GM15510 (cell line): ENCODE data around the gene LAMB1.

Experiments
- POLR2A ChIP-seq: IDR thresholded peaks from 3 replicates; pipeline ENCODE4 v1.6.1; 2011; ENCODE audit warnings: borderline replicate concordance; ENCODE audit not compliant: insufficient read length; ENCODE audit errors: extremely low read depth

Gene LAMB1

DNA sequence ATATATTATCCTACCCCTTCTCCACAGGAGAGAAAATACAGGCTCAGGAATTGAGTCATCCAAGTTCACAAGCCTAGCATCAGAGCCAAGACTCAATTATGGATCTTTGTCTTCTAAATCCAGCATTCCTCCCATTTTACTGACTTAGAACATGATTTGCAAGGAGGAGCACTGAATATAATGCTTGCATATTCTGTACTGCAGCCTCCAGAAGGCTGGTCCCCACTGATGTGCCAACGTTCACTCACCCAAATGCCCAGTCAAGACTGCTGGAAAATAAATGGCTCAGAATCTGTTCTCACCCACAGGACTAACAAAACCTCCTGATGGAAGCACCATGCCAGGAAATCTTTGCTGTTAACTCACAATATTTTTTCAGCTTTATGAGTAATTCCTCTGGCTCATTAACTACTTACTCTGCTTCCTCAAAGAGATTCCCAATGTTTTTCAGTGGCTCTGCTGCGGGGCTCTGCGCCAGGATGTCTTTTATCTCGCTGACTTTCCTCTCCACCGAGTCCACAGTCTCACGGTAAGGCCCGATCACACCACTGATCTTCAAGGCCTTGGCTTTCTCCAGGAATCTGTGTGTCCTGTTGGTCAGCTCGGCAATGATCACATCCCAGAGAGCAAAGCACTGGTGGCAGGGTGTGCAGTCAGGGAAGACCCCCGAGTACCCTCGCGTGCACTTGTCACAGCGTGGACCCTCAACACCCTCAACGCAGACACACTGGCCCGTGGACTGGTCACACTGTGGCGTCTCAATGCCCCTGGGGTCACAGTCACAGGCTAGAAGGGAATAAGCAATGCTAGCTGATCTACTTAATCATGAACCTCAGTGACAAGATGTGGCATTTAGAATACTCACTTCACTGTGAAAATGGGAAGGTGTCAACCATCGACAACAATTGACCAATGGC lies 63.1 kb downstream of the LAMB1 start:
- TF ChIP-seq POLR2A, result no peak

DNA sequence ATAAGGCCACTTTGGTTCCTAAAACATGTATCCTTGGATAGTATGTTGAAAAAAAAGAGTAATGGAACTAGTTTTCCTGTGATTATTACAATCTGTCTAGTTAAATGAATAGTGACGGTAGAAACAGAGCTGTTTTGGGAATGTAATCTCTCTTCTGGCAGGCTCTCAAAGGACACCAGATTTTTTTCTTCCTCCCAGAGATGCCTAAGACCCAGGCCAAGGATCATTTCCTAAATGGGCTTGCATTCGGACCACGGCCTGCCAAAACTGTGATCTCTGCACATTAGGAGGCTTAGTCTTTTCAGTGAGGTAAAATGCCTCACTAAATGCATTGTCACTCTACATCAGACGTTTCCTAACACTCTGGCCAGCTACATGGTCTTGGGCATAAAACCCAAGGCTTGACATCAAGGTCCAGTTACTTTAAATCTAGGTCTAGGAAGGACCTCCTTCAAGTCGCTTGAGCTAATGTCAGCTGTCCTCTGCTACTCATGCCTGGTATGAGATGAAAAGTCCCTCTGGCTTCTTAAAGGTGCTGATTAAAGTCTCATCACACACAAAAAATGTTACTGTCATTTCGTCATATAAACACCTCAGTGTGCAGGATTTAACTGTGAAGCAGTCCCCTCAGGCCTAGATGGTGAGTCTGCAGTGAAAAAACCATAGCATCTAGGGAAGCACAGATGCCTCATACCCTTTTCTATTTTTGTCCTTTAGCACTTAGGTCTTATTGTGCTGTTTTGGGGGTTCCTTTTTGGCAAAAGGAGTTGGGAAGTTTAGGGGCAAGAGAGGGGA lies 64.3 kb downstream of the LAMB1 start:
- no peak for TF ChIP-seq POLR2A

DNA sequence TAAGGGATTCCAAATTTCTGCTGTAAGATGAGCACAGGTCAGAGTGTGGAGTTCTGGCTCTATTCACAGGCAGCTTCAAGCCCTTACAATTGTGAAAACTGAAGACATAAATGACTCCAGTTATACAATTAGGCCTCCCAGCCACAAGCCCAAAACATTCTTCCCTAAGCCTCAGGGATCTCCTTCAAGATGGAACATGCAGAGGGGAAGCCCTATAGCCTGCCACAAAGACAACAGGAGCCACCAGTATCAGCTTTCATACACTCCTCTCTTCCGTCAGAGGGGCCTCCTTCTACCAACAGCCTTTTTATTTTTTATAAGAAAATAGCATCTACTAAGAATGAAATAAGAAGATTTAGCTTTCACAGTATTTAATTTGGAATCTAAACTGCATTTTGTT lies 65.4 kb downstream of the LAMB1 start:
- no peak for TF ChIP-seq POLR2A

DNA sequence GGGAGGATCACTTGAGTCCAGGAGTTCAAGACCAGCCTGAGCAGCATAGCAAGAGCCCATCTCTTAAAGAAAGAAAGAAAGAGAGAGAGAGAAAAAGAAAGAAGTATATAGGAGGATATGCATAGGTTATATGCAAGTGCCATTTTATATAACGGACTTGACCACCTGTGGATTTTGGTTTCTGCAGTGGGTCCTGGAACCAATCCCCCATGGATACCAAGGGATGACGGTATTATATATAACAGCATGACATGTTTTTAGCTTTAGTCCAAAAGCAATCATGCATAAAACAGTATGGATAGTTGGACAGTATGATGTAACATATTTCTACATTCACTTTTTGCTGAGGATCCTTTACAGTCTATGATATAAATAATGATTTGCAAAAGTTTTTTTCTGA lies 66.6 kb downstream of the LAMB1 start:
- TF ChIP-seq POLR2A, result no peak

DNA sequence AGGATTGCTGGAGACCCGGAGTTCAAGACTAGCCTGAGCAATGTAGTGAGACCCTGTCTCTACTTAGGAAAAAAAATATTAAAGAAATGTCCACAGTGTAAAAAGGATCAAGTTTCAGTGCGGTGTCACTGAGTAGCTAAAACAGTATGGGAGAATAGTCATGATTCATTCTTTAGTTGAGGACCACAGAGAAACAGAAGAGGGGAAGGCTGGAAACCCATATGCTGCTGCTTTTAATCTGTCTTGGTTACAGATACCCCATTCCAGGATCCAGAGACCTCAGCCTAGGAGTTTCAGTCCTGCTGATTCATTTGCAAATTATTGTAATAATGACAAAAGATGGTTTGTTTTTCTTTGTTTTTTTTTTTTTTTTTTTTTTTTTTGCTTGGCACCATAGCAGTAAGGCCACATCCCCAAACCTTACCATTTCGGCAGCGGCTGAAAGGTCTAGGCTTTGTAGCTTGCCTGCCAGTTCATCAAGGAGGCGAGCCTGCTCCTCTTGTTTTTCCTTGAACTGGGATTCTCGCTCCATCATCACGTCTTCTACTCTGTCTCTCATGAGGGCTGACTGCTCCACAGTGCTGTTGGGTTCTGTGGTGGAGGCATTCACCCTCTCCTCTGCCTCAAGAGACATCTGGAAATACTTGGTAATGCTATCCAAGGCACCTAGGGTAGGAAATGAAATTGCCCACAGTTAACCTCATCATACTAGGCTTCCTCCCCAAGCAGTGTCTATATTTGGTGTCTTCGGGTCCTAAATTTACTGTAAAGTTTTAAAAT lies 67.8 kb downstream of the LAMB1 start:
- no peak for TF ChIP-seq POLR2A

DNA sequence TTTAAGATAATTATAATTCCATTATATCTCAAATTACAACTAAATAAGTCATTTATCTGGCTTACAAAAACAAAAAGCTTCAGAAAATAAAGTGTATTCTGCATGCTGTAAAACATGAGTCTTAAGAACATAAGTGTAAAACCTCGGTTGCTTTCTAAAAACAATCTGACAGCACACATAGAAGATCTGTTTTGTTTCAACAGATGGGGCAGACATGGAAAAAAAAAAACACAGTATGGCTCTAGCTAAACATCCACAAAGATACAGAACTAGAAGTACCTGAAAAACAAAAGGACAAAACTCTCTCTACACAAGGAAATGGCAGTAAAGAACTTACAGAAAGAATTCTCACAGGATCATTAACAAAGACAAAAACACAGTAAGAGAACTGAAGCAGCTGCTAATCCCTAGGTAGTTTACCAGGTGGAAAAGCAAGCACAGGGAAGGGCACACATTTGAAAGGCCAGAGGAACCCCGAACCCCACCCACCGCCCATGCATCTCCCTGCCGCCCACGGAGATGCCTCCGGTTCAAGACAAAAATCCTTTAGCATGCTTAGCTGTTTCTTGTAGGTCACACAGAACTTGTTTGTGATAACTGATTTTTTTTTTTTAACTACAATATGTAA lies 69.5 kb downstream of the LAMB1 start:
- no peak for TF ChIP-seq POLR2A

DNA sequence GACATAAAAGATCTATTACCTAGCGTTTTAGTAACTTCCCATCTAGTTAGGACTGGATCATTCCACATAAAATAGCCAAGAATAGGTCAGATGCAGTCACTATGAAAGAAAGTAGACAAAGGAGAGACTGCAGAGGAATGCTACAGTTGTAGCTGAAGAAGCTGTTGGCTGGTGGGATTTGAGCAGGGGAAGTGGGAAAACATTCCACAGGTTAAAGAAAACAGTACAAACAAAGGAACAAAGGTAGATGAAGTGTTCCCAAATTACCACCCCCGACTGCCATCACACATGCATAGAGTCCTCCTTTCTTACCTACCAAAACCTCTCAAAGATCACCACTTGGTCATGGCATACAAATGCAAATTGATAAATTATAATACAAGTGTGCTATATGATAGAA lies 70.2 kb downstream of the LAMB1 start:
- TF ChIP-seq POLR2A, result no peak

- TF ChIP-seq POLR2A, result no peak
These were observed 71.0 kb downstream of the LAMB1 start for GRCh38 chr7:107931740-107932515.

DNA sequence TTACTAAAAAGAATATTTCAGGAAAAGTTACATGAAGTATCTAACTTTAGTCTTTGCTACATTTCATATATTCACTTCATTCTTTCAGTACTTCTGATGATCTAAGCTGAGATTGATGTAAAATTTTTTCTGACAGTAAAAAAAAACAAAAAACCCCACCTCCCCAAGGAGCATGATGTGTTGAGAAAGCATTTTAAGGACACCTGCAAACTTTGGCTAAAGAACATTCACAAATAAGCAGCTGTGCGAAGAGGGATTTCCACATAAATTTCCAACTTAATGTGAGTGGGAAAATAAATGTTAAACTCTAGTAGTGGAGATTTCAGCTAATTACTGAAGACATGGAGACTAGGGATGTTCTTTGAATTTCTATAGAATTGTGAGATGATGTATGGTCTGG lies 76.5 kb downstream of the LAMB1 start:
- no peak for TF ChIP-seq POLR2A

DNA sequence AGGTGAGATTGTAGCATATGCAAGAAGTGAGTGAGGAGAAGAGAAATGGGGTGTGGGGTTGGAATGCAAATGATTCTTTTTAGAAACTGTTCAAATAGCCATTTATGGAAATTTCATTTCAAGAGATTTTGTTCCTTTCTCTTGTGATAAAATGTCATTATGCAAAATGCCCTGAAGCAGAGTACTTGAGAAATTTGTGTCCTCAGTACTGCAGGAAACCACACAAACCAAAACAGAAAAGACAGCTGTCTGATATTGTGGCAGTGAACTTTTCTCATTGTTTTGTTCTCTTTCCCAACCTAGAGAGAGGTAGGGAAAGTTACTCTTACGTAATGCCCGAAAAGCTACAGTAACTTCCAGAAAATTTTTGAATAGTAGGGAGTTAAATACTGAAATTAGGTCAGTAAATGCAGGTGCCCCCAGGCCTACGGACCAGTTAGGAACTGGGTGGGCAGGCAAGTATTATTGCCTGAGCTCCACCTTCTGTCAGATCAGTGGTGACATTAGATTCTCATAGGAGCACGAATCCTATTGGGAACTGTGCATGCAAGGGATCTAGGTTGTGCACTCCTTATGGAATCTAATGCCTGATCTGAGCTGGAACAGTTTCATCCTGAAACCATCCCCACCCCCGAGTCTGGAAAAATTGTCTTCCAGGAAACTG lies 78.0 kb downstream of the LAMB1 start:
- TF ChIP-seq POLR2A, result no peak

DNA sequence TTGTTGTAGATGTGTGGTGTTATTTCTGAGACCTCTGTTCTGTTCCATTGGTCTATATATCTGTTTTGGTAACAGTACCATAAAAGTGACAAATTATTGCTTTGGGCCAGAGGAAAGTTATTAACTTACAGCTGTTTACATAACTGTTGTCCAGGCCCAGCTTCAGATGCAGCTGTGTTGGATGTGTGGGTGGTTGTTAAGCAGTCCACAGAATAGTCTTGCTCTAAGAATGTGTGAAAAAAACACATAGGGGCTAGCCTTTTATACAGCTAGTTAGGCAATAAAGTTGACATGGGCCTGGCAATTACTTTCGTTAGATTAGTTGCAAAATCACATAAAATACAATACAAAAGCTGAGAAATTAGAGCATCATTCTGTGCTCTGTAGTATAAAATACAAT lies 80.1 kb downstream of the LAMB1 start:
- TF ChIP-seq POLR2A, result no peak

DNA sequence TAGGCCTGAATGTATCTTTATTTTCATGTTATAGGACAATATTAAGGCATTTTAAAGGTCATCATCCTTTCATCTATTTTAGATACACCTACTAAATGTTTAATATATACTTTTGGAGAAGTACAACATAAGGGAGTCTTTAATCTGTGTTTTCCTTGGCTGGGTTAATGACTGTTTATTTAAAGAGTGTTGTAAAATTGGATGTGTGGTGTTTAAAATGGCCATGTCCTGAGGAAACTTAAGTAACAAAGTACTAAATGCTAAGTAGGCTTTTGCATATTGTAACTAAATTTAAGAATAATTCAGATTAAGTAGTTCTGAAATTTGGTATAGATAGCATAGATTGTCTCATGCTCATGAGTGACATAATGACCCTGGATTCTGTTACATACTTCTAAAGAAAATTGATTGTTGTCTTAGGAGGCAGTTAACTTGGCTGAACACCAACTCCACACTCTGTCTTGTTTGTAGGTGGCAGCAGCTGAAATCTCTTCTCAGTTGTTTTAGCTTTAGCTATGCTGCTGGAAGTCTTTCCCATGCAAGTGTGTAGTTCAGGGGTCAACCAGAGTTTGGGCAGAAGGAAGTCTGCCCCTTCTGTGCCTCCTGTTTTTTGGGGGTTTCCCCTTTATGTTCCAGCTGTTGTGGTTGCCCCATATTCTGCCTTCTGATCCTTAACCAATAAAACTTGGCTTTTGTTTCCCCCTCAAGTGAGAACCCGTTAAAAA lies 82.8 kb downstream of the LAMB1 start:
- TF ChIP-seq POLR2A, result no peak

- no peak for TF ChIP-seq POLR2A
These were observed 84.0 kb downstream of the LAMB1 start for GRCh38 chr7:107918948-107919347.
